ENCODE measurements around the gene SMTN. TPM values are rescaled to one million over a fixed set of nuclear protein-coding genes. Genes with fewer than 3 reads are reported as not detected.
A peak's percentile ranks its signal among the peaks of the same experiment; 100 is the strongest.

Gene SMTN
- total RNA-seq, 2 experiments from 2014 or later = 2.9 TPM

DNA sequence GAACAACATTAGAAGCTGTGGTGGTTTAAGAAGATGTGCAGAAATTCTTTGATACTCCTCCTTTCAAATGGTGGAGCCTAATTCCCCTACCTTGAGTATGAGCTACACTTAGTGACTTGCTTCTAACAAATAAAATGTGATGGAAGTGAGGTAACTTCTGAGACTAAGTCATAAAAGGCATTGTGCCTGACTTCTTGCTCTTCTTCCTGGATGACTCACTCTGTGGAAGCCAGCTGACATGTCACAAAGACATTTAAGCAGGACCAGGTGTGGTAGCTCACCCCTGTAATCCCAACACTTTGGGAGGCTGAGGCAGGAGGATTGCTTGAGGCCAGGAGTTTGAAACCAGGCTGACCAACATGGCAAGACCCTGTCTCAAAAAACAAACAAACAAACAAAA, 63.1 kb downstream of the SMTN start:
- ChIA-PET CTCF (no interaction called here), POLR2A (no interaction called here)
- Histone ChIP-seq H3K36me3 (ENCODE audit: insufficient read depth, low read length) (no peaks in the 10 kb centered on the region), H3K27ac (ENCODE audit: low read depth in 1 of 2, low read length in 2 of 2) (no peak overlapping the region), H3K4me3 (ENCODE audit: low read length) (no peak overlapping the region), H3K4me1 (ENCODE audit: insufficient read depth, low read length) (no peaks in the 10 kb centered on the region), H3K9me3 (ENCODE audit: control insufficient read depth in 1 of 2, insufficient read depth in 1 of 2, low read length in 2 of 2) (peaks cover 3 to 9% of the 10 kb centered on the region in 2 experiments), H3K27me3 (ENCODE audit: control insufficient read depth in 1 of 2, insufficient read depth in 2 of 2, low read length in 2 of 2) (no peaks in the 10 kb centered on the region)
- intact Hi-C loops (cut with DNase I, micrococcal nuclease) = no loop called here
- no peak for ATAC-seq (ENCODE audit: poor library complexity)
- H3K9me3 Mint-ChIP-seq = peaks cover 2% of the 10 kb centered on the region
- TF ChIP-seq, protein P1, sequence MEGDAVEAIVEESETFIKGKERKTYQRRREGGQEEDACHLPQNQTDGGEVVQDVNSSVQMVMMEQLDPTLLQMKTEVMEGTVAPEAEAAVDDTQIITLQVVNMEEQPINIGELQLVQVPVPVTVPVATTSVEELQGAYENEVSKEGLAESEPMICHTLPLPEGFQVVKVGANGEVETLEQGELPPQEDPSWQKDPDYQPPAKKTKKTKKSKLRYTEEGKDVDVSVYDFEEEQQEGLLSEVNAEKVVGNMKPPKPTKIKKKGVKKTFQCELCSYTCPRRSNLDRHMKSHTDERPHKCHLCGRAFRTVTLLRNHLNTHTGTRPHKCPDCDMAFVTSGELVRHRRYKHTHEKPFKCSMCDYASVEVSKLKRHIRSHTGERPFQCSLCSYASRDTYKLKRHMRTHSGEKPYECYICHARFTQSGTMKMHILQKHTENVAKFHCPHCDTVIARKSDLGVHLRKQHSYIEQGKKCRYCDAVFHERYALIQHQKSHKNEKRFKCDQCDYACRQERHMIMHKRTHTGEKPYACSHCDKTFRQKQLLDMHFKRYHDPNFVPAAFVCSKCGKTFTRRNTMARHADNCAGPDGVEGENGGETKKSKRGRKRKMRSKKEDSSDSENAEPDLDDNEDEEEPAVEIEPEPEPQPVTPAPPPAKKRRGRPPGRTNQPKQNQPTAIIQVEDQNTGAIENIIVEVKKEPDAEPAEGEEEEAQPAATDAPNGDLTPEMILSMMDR (IDR thresholded peaks at IDR 0.05) = no peak
- no peak overlapping the region for H3K27ac Mint-ChIP-seq
- H3K36me3 Mint-ChIP-seq (ENCODE audit: low read depth) = no peaks in the 10 kb centered on the region
- no peaks in the 10 kb centered on the region for H3K4me1 Mint-ChIP-seq (ENCODE audit: low read depth)
- no peak overlapping the region for H3K4me3 Mint-ChIP-seq
- H3K27me3 Mint-ChIP-seq = no peaks in the 10 kb centered on the region
- no peak for DNase-seq

- peaks cover 2% of the 10 kb centered on the region for H3K9me3 Mint-ChIP-seq
- Histone ChIP-seq H3K4me3 (ENCODE audit: low read length) (no peak overlapping the region), H3K36me3 (ENCODE audit: insufficient read depth, low read length) (no peaks in the 10 kb centered on the region), H3K27me3 (ENCODE audit: control insufficient read depth in 1 of 2, insufficient read depth in 2 of 2, low read length in 2 of 2) (peaks cover 0 to 4% of the 10 kb centered on the region in 2 experiments), H3K4me1 (ENCODE audit: insufficient read depth, low read length) (no peaks in the 10 kb centered on the region), H3K27ac (ENCODE audit: low read depth in 1 of 2, low read length in 2 of 2) (no peak overlapping the region), H3K9me3 (ENCODE audit: control insufficient read depth in 1 of 2, insufficient read depth in 1 of 2, low read length in 2 of 2) (peaks cover 3 to 9% of the 10 kb centered on the region in 2 experiments)
- CTCF ChIA-PET = no interaction called here
- no peak overlapping the region for H3K27ac Mint-ChIP-seq
- ATAC-seq (ENCODE audit: poor library complexity) (no peak), DNase-seq (no peak)
- no peaks in the 10 kb centered on the region for H3K4me1 Mint-ChIP-seq (ENCODE audit: low read depth)
- H3K36me3 Mint-ChIP-seq (ENCODE audit: low read depth) = no peaks in the 10 kb centered on the region
- H3K4me3 Mint-ChIP-seq = no peak overlapping the region
- intact Hi-C loops (cut with DNase I, micrococcal nuclease) = loop anchor here in 1 of 2 experiments (5.0 kb wide), 3 partner anchors 61 to 516 kb away; no protein-coding TSS in a partner anchor
- POLR2A ChIA-PET = interaction anchor here (0.6 kb wide), 1 partner anchor 833 kb away, joined by 4 read pairs; no protein-coding TSS in a partner anchor
- TF ChIP-seq, protein P1 (IDR thresholded peaks at IDR 0.05) = no peak
- no peaks in the 10 kb centered on the region for H3K27me3 Mint-ChIP-seq
Measured at GRCh38 chr22:31148488-31148887, 67.4 kb downstream of the SMTN start.

- no peak for ATAC-seq (ENCODE audit: poor library complexity)
- Histone ChIP-seq H3K4me1 (ENCODE audit: insufficient read depth, low read length) (no peaks in the 10 kb centered on the region), H3K4me3 (ENCODE audit: low read length) (no peak overlapping the region), H3K36me3 (ENCODE audit: insufficient read depth, low read length) (no peaks in the 10 kb centered on the region), H3K27ac (ENCODE audit: low read depth in 1 of 2, low read length in 2 of 2) (no peak overlapping the region), H3K27me3 (ENCODE audit: control insufficient read depth in 1 of 2, insufficient read depth in 2 of 2, low read length in 2 of 2) (peaks cover 0 to 4% of the 10 kb centered on the region in 2 experiments), H3K9me3 (ENCODE audit: control insufficient read depth in 1 of 2, insufficient read depth in 1 of 2, low read length in 2 of 2) (peaks cover 3 to 9% of the 10 kb centered on the region in 2 experiments)
- no peaks in the 10 kb centered on the region for H3K4me1 Mint-ChIP-seq (ENCODE audit: low read depth)
- intact Hi-C loops (cut with DNase I, micrococcal nuclease) = loop anchor here in 1 of 2 experiments (5.0 kb wide), 3 partner anchors 62 to 517 kb away; no protein-coding TSS in a partner anchor
- no peak overlapping the region for H3K27ac Mint-ChIP-seq
- no peaks in the 10 kb centered on the region for H3K27me3 Mint-ChIP-seq
- no peaks in the 10 kb centered on the region for H3K36me3 Mint-ChIP-seq (ENCODE audit: low read depth)
- peak in 8 of 14 experiments; percentile 6 to 57 (median 24) for DNase-seq
- H3K9me3 Mint-ChIP-seq = peaks cover 2% of the 10 kb centered on the region
- ChIA-PET POLR2A (interaction anchor here (0.6 kb wide), 1 partner anchor 833 kb away, joined by 4 read pairs; no protein-coding TSS in a partner anchor), CTCF (no interaction called here)
- H3K4me3 Mint-ChIP-seq = no peak overlapping the region
- TF ChIP-seq, protein P1 (IDR thresholded peaks at IDR 0.05) = peak; percentile 28
Measured at GRCh38 chr22:31148953-31149627, 68.0 kb downstream of the SMTN start.
